DOHH2 (cell line): ENCODE results near the gene NOC2L.

Source experiments
- EZH2phosphoT487 ChIP-seq: fragments of 200-600 bp; sonication (generic); IDR thresholded peaks from 2 replicates; pipeline ENCODE4 v1.6.1; 2017; ENCODE audit warnings: borderline replicate concordance, mild to moderate bottlenecking, antibody characterized with exemption, low read length, moderate library complexity, mixed read lengths
- TF ChIP-seq, protein P1 (sequence below): fragments of 200-600 bp; sonication (generic); IDR thresholded peaks from one replicate; pipeline ENCODE4 v1.5.1; 2014; ENCODE audit warnings: antibody characterized with exemption, mild to moderate bottlenecking, low read depth, low read length; ENCODE audit not compliant: poor library complexity, severe bottlenecking

DNA sequence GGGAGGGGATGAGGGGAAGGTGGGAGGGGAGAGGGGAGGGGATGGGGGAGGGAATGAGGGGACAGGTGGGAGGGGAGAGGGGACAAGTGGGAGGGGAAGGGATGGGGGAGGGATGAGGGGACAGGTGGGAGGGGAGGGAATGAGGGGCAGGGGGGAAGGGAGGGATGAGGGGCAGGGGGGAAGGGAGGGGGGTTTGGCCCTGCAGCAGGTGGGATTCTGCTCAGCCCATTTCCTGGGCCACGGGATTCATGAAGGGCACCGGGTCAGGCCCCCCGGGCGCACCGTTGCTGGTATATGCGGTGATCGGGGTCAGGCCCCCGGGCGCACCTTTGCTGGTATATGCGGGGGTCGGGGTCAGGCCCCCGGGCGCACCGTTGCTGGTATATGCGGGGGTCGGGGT, 50.4 kb downstream of the NOC2L start:
- TF ChIP-seq, protein P1, sequence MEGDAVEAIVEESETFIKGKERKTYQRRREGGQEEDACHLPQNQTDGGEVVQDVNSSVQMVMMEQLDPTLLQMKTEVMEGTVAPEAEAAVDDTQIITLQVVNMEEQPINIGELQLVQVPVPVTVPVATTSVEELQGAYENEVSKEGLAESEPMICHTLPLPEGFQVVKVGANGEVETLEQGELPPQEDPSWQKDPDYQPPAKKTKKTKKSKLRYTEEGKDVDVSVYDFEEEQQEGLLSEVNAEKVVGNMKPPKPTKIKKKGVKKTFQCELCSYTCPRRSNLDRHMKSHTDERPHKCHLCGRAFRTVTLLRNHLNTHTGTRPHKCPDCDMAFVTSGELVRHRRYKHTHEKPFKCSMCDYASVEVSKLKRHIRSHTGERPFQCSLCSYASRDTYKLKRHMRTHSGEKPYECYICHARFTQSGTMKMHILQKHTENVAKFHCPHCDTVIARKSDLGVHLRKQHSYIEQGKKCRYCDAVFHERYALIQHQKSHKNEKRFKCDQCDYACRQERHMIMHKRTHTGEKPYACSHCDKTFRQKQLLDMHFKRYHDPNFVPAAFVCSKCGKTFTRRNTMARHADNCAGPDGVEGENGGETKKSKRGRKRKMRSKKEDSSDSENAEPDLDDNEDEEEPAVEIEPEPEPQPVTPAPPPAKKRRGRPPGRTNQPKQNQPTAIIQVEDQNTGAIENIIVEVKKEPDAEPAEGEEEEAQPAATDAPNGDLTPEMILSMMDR, result no peak
- no peak for TF ChIP-seq EZH2phosphoT487
